DMS153 (cell line): ENCODE results near the gene NKD1.
"Not testable (repeated sequence)": the region's sequence is repeated elsewhere in the genome, so short reads cannot be mapped to it uniquely, and the experiment has no call there.

Source experiments
- DNase-seq: peaks from one replicate; lab custom pipeline; 2025; lab: John Stamatoyannopoulos, UW

NKD1 gene

GRCh38 chr16:50520451-50521245, 27.5 kb upstream of the NKD1 start:
- no peak for DNase-seq

DNA sequence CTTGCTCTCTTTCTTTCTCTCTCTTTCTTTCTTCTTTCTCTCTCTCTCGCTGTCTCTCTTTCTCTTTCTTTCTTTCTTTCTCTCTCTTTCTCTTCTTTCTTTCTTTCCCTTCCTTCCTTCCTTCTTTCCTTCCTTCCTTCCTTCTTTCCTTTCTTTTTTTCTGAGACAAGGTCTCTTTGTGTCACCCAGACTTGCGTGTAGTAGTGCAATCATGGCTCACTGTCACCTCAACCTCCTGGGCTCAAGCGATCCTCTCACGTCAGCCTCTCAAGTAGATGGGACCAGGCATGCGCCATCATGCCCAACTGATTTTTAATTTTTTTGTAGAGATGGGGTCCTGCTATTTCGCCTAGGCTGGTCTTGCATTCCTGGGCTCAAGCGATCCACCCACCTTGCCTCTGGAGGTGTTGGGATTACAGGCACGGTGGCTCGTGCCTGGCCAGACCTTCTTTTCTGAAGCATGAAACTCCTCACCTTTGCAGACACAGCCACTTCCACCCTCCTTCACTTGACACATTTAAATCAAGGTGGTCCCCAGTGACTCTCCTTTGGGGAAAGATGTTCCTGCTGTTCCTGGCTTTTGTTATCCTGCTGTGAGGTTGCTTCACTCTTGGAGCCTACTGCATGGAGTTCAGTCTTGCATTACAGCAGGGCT, 26.8 kb upstream of the NKD1 start:
- DNase-seq = no peak

GRCh38 chr16:50522324-50522723, 25.9 kb upstream of the NKD1 start:
- DNase-seq = no peak

- DNase-seq = no peak
Measured at GRCh38 chr16:50523710-50524109, 24.5 kb upstream of the NKD1 start.

DNA sequence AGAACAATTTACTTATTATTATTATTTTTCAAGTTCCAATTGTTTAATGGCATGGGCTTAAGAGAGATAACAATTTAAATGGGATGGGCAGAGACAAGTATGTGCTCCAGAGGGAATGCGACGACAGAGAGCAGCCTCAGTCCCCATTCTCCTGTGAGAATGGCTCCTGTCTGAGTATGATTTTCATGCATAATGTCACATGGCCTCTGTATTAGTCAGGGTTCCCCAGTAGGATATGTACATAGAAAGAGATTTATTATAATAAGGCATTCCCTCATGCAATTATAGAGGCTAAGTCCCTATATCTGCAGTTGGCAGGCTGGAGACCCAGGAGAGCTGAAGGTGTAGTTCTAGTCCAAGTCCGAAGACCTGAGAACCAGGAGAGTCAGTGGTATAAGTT, 22.9 kb upstream of the NKD1 start:
- no peak for DNase-seq

DNA sequence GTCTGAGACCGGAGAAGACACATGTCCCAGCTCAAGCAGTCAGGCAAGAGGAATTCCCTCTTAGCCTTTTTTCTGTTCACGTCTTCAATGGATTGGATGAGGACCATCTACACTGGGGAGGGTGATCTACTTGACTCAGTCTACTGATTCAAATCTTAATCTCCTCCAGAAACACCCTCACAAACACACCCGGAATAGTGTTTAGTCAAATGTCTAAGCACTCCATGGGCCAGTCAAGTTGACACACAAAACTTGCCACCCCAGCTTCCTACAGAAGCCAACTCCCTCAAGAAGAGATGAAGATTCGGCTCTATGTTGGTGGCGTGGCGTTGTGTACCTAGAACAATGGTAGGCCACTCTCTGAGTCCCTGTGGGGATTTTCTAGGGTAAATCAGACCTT, 22.5 kb upstream of the NKD1 start:
- DNase-seq = no peak

DNA sequence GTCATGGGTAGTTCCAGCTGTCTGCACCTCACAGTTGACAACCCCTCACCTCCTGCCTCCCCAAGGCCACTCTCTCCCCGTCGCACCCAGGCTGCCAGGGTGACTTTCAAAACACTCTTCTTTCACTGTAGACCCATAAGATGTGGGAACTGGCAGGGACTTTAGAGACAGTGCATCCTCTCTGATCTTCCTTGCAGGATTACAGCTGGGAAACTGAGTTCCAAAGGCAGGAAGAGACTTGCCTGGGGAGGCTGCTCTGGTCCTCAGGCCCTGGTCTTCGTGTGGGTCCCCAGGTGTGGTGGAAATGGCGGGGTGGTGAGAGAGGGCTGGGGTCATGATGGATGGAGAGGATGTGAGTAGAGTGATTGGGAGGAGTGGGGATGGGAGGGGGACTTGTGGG, 21.9 kb upstream of the NKD1 start:
- no peak for DNase-seq

GRCh38 chr16:50526796-50527195, 21.4 kb upstream of the NKD1 start:
- no peak for DNase-seq

GRCh38 chr16:50528820-50529219, 19.4 kb upstream of the NKD1 start:
- DNase-seq = no peak

GRCh38 chr16:50529334-50529733, 18.9 kb upstream of the NKD1 start:
- DNase-seq = no peak

- DNase-seq = no peak
Measured at GRCh38 chr16:50530277-50531236, 17.6 kb upstream of the NKD1 start.

GRCh38 chr16:50531359-50531758, 16.8 kb upstream of the NKD1 start:
- no peak for DNase-seq

DNA sequence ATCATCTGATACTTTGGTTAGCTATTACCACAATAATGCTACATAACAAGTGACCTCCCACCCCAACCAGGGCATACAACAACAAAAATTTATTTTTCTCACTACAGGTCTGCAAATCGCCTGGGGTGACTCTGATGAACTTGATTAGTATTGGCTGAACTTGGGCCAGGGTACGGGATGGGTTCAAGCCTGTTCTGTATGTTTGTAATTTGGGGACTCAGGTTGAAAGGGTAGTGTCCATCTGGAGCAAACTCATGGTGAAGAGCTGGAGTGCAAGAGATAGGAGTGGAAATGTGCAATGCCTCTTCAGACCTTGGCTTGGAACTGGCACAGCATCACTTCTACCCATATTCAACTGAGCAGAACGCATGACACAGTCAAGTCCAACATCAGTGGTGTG, 16.3 kb upstream of the NKD1 start:
- no peak for DNase-seq

DNA sequence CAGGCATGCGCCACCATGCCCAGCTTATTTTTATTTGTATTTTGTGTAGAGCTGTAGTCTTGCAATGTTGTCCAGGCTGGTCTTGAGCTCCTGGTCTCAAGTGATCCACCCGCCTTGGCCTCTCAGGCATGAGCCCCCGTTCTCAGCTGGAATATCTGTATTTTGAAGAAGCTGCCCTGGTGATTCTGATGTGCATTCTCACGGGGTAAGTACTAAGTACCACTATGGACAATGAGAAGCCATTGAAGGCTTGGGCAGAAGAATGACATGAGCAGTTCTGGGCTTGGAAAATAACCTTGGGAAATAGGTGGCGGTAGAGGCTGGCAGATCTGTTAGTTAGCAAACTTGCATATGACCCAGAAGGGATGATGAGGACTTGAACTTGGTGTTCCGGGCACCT, 15.6 kb upstream of the NKD1 start:
- no peak for DNase-seq

- DNase-seq = no peak
Measured at GRCh38 chr16:50533317-50533716, 14.9 kb upstream of the NKD1 start.

- no peak for DNase-seq
Measured at GRCh38 chr16:50534091-50534490, 14.1 kb upstream of the NKD1 start.

GRCh38 chr16:50534556-50534955, 13.6 kb upstream of the NKD1 start:
- no peak for DNase-seq

DNA sequence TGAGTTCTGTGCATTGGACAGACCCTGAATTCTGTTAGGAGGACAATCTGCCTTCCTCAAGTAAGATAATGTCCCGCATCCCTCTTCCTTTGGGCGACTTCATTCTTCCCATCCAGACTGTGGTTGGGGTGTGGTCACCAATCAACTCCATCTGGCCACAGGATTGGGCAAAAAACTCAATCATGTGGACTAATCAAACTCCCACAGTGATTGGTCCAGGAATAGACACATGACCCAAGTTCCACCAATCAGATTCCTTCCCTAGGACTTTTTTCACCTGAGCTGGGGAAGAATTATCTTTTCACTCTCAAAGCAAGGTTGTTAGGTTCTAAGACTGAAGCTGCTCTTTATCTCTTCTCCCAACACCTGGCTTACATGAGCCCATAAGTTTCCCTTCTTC, 13.2 kb upstream of the NKD1 start:
- no peak for DNase-seq

DNA sequence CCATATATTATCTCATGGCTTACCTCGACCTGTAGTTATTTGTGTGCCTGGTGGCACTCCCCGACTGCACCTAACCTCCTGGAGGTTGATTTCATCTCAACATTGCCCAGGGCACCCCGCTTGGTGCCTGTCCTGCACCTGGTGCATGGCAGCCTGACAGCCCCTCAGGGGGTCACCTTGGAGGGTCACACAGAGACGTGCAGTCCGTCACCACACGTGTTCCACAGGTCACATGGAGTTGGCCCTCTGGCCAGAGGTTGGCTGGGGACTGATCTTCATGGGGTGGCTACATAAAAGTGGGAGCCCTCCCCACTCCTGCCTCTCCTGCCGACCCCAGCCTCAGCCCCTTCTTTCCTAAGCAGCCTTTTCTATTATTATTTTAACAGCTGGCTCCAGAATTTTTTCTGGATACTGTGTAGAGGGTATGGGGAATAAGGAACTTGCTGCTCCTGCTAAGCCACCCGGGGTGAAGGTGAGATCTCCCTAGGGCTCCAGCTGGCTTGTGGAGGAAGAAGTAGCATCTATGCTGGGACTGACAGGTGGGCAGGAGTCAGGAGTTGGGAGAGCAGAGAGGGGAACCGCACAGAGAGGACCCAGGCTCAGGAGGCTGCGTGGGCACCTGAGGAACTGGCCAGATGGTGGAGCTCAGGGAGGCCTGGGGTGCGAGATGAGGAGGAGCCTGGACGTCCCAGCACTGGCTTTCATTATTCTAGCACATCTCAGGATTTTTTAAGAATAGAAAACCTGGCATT, 12.5 kb upstream of the NKD1 start:
- no peak for DNase-seq

DNA sequence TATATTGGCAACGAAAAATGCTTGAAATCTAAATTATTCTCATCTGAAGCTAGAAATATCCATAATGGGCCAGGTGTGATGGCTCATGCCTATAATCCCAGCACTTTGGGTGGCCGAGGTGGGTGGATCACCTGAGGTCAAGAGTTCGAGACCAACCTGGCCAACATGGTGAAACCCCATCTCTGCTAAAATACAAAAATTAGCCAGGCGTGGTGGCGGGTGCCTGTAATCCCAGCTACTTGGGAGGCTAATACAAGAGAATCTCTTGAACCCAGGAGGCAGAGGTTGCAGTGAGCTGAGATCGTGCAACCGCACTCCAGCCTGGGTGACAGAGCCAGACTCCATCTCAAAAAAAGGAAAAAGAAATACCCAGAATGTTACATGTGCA, 11.9 kb upstream of the NKD1 start:
- not testable (repeated sequence) for DNase-seq

DNA sequence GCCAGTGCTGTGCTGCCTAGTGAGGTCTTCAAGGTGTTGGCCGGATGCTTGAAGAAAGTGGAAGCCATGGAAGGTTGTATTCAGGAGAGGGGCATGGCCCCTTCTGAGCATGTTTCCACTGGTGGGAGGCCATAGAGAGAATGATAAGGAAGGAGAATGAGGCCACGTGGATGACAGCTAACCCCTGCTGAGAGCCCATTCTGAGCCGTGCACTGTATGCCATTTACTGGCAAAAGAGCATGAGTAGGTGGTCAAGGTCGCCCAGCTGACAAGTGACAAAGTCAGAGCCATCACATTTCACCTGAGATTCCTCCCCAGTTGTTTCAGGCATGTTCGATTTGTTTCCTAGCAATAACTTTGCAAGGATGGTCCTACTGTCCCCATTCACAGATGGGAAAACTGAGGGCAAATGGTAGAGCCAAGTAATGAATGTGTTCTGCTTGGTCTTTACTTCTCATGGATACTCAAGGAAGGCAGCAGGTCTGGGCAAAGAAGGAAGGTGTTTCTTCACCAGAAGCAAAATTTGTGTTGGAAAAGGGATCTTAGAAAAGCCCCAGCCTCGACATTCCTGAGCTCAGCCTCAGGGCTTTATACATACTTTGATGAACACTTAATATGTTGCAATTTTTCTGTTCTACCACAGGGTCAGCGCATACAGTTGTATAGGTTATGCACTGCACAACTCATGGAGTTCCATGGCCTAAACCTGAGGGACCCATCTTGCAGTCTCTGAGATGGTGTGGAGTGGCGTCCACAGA, 10.5 kb upstream of the NKD1 start:
- no peak for DNase-seq
